Brain pericyte (primary cell): ENCODE data around the gene ITGA4.

Experiments
- DNase-seq: peaks from one replicate; pipeline ENCODE4 v3.0.0-alpha.2; 2012; ENCODE audit warnings: low read depth, low spot score

ITGA4 gene

GRCh38 chr2:181574321-181574720, 117.1 kb downstream of the ITGA4 start:
- DNase-seq = no peak

- DNase-seq = no peak
These were observed 118.0 kb downstream of the ITGA4 start for GRCh38 chr2:181575024-181575649.

- DNase-seq = no peak
These were observed 118.5 kb downstream of the ITGA4 start for GRCh38 chr2:181575650-181576025.

GRCh38 chr2:181576431-181576830, 119.2 kb downstream of the ITGA4 start:
- no peak for DNase-seq

GRCh38 chr2:181578829-181579228, 121.6 kb downstream of the ITGA4 start:
- no peak for DNase-seq

GRCh38 chr2:181581534-181581933, 124.3 kb downstream of the ITGA4 start:
- no peak for DNase-seq

GRCh38 chr2:181585732-181586131, 128.5 kb downstream of the ITGA4 start:
- no peak for DNase-seq
